GM03348 (cell line): ENCODE results near the gene TTC33.

ENCODE experiments used
- DNase-seq: peaks from one replicate; pipeline ENCODE4 v3.0.0; 2012; ENCODE audit warnings: low spot score

The TTC33 gene

DNA sequence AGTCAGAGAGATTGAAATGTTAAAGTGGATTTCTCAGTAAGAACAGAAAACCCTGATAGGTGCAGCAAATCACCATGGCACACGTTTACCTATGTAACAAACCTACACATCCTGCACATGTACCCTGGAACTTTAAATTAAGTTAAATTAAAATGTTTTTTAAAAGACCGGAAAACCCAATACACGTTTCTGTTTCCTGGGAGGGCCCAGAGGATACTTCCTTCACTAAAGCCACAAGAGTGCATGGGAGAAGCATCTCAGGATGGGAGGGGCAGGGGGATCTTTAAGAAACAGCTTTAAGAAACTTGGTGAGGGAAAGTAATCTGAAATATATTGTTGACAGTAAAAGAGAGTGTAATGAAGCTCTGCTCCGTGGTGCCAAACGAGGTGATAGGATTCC is 240.8 kb downstream of the TTC33 start:
- no peak for DNase-seq

DNA sequence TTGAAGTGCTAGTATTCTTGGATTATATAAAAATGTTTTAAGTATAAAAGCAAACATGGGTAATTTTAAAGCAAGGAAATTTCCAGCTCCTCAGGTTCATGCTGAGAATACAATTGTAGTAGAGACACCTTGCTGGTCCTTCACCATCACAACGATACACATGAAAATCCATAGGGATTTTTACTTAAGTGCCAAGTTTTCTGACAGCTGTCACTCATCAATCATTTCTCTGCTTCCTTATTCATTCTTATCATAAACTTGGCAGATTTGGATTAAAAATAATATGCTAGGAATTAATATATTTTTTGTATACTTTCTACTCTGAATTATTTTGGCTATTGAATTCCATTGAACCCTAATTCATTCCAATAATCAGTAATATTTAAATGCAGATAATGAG is 244.0 kb downstream of the TTC33 start:
- no peak for DNase-seq

GRCh38 chr5:40507095-40507494 is 248.7 kb downstream of the TTC33 start:
- no peak for DNase-seq

GRCh38 chr5:40505031-40505430 is 250.7 kb downstream of the TTC33 start:
- DNase-seq, result no peak

GRCh38 chr5:40503439-40503838 is 252.3 kb downstream of the TTC33 start:
- no peak for DNase-seq

DNA sequence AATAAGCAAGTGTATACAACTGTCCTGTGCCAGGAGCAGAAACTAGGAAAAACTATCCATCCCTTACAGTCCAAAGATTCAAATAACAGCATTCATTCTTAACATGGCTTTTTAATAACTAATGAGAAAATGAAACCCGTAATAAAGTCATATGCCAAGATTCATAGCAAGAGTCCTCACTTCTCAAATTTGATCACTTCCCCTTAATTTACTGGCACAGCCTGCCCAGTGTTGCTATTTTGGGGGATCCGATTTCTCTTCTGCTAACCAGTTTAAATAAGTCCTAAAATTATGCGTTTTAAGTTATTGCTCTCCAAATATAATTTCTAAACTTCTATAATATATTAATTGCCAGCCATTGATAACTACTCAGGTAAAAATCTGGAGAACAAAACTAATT is 253.0 kb downstream of the TTC33 start:
- no peak for DNase-seq

DNA sequence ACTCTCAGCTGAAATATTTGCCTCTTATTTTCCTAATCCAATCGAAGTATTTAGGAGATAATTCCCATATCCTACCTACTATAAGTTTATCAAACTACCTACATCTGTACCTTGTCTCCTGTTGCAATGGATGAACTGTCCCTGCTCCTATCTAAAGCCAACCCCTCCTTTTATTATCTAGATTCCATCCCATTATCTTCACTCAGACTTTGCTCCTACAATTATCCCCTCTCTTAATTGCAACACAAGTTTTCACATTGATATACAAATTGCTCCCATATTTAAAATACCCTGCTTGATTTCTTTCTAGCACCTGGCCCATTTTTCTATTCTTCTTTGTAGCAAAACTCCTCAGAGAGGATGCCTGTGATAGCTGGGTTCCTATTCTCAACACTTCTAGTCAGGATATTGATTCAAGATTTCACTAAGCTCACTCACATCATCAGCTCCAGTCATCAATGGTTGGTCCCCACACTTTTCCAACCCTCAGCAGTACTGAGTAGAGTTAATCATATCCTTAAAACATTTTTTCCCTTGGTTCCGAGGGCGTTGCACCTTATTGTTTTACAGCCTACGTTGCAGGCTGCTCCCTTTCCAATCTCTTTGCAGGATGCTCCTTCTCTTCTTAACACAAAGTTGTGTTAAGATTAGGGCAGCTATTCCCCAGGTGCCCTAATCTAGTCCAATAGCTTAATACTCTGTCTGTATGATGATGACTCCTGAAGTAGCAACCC is 253.9 kb downstream of the TTC33 start:
- DNase-seq, result no peak

DNA sequence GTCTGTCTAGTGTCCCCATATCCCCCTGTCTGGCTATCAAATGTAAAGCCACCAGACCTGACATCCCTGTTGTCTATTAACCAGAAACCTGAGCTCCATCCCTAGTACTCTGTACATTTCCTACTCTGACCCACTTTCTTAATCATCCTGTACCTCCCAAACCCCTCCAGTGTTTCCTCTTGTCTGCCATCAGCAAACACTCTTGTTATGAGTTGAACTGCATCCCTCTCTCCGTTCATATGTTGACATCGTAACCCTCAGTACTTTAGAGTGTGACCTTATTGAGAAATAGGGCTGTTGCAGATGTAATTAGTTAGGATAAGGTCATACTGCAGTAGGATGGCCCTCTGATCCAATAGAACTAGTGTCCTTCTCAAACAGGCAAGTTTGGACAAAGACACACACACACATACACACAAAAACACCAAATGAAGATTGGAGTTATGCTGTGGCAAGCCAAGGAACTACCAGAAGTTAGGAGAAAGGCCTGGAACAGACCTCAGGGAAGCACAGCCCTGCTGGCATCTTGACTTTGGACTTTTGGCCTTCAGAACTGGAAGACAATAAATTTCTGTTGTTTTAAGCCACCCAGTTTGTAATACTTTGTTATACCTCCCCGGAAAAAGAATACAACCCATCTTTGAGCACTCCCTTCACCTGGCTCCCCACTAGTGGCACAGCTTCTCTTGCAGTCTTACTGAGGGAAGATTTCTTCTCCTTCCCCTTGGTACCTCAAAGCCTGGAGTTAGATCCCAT is 256.1 kb downstream of the TTC33 start:
- DNase-seq, result no peak

DNA sequence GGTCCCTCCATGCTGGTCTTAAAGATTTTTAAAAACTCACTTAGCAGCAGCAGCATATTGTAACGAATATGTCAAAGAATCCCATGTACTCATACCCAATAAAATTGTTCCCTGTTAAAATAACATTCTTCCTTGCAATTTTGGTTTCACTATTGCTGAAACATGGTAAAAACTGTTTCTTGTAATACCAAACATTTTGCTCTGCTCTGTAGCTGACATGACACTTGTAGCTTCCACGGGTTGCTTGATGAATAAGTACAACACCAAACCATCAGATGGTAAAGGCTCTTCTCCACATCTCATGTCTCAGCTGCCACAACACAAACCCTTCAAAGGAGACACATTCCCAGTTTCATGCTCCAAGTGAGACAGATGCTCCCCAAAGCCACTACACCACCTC is 256.8 kb downstream of the TTC33 start:
- DNase-seq, result no peak

GRCh38 chr5:40497573-40497972 is 258.2 kb downstream of the TTC33 start:
- DNase-seq, result no peak

DNA sequence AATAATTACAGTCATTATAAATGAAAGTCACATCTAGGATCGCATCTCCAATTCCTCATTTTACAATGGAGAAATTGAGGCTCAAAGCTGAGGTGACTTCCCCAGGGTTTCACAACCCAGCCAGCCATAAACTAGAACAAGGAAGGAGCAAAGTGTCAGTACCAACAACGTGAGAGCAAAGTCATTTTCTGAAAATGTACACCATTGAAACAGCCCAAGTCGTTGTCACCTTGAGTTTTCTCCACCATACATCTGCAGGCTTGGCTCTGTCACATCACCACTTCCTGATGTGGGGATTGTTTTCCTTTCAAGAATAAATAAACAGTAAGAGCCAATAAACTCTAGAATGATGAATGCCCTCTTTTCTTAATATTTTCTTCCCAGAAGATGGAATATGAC is 260.5 kb downstream of the TTC33 start:
- DNase-seq, result no peak

DNA sequence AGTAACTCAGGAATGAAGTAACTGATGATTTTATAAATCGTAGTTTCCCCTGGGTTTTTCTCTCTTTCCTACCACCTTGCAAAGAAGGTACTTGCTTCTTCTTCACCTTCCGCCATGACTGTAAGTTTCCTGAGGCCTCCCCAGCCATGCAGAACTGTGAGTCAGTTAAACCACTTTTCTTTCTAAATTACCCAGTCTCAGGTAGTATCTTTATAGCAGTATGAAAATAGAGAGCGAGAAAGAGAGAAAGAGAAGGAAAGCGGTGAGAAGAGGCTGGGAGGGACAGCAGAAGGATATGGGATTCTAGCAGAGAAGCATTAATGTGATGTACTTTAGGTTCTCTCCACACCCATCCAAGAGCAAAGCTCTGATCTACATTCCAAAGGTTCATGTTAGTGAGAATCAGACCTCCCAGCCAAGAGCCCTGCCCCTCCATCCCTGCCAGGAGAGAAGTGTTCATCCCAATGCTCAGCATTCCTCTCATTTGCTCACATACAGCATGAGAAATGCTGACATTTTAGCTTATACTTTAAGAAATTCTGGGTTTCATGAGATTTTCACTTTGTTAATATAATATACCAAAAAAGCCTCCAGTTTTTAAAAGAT is 261.0 kb downstream of the TTC33 start:
- peak; percentile 9 for DNase-seq

DNA sequence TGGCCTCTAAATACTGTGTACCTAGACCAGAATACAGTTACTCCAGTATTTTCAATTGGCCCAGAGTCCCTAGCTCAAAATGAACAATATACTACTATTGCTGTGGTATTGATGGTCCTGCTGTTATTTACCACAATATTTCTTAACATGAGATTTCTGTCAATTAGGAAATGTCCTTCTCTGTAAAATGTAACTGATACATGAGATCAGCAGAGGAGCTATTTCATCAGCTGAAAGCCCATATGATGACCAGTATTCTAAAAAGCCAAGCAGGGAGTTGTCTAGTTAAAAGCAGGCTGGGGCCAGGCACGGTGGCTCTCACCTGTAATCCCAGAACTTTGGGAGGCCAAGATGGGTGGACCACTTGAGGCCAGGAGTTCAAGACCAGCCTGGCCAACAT is 263.7 kb downstream of the TTC33 start:
- no peak for DNase-seq

DNA sequence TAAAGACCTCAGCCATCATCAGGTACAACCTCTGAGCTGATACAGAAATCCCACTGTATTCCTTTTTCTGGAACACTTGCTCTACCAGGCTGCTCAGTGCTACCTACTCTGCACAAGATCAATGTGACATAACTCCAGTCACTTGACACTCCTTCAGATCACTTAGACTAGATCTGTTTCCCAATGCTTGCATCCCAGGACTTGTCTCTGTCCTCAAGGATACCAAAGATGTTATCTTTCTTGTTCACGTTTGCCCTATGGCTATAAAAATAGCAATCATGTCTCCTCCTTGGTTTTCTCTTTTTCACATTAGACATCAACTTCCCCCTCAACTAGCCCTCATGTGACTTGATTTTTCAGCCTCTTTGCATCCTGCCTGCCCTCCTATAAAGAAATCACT is 264.1 kb downstream of the TTC33 start:
- no peak for DNase-seq

DNA sequence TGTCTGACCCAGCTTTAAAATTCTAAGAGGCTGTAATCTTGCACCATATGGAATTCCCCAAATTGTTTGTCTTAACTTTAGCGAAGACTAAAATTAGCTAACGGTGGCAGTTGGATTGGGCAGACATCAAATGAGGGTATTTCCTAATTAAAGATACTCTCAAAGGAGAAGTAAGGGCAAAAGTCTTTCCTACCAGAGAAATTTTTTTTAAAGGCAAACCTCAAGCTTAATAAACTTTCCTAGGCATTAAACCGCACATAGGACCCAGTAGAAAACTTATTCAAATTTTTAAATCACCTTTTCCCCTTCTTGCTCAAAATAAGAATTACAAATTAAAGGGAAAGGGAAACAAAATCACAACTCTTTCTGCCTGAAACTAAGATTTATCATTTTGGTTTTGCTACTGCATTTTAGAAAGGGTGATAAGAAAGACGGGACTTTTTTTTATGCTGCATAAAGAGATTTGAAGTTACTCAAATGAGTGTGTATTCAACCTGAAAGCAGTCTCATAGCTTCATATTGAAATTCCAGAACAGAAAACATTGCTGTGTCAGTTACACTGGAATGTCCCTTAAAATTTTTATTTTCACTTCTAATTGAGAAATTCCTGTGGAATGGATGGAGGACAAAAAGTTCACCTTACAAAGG is 265.2 kb downstream of the TTC33 start:
- no peak for DNase-seq

DNA sequence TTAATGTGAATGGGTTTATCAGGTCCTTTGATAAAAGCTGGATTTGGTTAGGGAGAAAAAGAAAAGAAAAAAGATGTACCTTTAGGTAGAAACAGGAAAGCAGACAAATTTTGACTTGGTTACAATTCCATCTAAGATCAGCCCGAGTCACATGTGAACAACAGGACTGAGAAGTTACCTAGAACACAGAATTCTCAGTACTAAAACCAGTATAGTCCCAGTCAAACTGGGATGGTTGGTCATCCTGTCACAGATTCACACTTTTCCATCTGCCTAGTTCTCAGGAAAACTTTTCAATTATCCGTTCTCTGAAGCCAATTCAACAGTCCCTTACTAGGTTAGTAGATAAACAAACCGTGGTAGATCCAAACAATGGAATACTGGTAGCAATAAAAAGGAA is 266.3 kb downstream of the TTC33 start:
- DNase-seq, result no peak

GRCh38 chr5:40486437-40487275 is 269.1 kb downstream of the TTC33 start:
- DNase-seq, result no peak

DNA sequence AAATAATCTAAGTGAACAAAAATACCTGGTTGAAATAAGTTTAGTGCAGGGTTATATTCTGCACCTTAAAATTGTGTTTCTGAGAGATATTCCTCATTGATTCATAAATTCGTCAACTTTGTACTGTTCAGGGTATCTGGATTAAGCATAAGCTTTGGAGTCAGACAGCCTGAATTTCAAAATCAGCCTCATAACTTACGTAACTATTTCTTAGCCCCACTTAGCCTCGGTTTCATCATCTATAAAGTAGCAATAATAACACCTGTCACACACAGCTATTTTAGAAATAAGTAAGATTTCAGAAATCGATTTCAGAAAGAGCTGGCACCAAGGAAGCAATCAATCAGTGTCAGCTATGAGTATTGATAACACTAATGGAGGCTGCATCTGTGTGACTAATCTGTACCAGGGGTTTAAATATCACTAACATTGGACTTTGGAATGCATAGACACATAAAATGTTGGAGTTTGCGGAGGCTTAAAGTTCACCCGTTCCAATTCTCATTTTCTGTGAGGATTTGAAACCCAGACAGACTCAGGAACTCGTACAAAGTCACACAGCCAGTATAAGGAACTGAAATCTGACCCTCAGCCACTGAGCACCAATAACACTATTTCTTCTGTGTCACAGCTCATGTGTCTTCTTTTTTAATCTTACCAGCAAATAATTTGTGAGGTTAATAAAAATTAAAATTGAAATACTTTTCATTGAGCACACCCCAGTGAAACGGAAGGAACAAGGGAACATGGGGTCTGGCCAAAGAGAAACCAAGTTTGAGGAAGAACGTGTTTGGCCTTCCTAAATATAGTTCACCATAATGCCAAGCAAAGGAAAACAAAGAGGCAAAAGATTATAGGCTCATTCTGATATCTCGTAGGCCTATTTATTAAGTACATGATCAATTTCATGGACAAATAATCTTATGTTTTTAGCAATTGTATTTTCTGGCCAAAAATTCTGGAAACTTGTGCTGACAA is 270.5 kb downstream of the TTC33 start:
- DNase-seq, result no peak

DNA sequence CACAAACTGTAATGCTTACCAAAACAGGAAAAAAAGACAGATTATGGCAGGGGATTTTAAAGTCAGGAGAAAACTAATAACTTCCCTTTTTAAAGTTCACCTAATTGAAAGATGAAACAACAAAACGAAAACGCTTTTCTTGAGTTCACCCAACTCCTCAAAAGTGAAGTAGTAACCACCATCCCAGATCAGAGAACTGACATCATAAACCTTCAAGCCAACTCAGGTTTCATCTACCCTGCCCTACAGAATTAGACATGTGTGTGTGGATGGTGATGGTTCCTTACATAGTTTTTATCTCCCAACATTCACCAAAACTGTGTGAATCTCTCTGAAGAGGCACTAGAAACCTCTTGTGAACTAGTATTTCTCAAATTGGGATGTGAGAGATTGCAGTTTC is 271.3 kb downstream of the TTC33 start:
- no peak for DNase-seq

DNA sequence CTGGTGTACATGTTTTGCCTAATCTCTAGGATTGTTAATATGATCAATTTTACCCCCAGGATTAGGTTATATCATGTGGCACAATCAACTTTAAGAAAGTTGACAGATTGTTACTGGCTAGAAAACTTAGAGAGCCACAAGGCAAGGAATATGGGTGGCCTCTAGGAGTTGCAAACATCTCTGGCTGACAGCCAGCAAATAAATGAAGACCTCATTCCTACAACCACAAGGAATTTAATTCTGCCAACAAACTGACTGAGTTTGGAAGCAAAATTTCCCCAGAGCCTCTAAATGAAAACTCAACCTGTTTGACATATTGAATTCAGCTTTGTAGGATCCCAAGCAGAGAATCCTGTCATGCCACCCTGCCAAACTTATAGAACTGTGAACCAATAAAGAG is 272.4 kb downstream of the TTC33 start:
- no peak for DNase-seq

DNA sequence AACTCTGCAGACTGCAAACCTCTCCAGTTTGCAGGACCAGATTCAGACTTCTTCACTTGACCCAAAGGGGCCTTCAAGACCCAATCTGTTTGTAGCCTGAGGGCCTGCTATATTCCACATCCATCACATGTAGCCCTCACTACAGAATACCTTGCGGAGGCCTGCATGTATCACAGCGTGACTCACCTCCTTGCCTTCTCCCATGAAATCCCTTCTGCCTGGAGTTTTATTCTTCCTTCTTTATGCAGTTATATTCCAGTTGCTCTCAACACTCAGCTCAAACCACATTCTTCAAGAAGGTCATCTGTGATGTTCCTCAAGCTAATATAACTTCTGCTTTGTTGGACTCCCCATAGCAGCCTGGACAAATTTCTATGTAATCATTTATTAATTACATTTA is 274.5 kb downstream of the TTC33 start:
- no peak for DNase-seq
